HG03571 (cell line): ENCODE results near the gene TMIGD3.
"Not testable (repeated sequence)": the region's sequence is repeated elsewhere in the genome, so short reads cannot be mapped to it uniquely, and the experiment has no call there.

Experiments
- ATAC-seq: cut with Tn5 transposase; IDR thresholded peaks from one replicate; pipeline ENCODE4 v1.9.1; 2021; ENCODE audit not compliant: unreplicated experiment

TMIGD3 gene

DNA sequence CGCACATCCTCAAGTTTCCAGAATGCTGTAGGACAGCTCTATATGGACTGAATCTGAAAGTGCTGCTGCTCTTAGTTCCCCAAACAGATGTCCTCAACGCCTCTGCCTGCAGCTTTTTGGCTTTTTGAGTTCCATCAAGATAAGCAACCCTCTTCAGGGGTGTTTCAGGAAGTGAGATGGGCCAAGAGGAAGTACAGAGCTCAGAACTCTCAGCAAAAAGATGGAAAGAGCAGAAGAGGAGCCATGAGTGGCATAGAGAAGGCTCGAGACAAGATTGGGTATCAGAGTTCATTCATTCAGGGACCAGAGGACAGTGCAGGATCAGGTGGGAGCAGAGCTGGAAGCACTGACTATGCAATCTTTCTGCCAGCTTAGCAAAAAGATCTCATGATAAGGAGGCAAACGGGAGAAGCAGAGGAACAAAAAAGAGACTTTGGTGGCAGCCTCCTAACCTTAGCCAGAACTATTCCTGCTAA lies at the start of gene TMIGD3, which contains the start of gene ADORA3:
TMIGD3 (minus strand) TSS at position 49 of the 476 bp plus-strand sequence. CDS start 279 bp downstream, outside the sequence.
ADORA3 (minus strand) TSS at position 49 of the 476 bp plus-strand sequence. CDS start 279 bp downstream, outside the sequence.
- ATAC-seq = no peak

DNA sequence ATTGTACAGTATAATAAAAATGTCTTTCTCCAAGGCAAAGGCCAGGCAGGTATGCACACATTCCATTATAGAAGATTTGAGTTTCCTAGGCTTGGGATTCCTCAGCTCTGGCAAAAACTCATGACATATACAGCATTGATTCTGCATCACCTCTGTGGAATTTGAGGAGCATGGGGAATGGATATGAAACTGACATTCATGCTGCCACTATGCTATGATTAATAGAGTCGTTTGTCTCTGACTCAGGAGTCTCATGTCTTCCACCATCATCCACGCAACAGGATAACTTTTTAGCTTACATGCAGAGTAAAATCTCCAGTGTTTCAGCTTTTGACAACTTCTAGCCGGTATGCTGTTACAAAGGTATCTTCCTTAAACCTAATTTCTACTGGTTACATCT lies 49.8 kb upstream of the TMIGD3 start:
- ATAC-seq = no peak

GRCh38 chr1:111552587-111552986 lies 49.2 kb upstream of the TMIGD3 start:
- no peak for ATAC-seq

- no peak for ATAC-seq
These were observed 48.4 kb upstream of the TMIGD3 start for GRCh38 chr1:111551623-111552411.

DNA sequence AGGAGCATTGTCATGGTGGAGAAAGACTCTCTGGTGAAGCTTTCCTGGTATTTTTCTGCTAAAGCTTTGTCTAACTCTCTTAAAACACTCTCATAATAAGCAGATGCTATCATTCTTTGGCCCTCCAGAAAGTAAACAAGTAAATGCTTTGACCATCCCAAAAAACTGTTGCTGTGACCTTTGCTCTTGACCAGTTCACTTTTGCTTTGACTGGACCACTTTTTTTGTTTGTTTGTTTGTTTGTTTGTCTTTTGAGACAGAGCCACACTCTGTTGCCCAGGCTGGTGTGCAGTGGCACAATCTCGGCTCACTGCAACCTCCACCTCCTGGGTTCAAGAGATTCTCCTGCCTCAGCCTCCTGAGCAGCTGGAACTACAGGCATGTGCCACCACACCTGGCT lies 44.4 kb upstream of the TMIGD3 start:
- ATAC-seq = not testable (repeated sequence)

- no peak for ATAC-seq
These were observed 38.8 kb upstream of the TMIGD3 start for GRCh38 chr1:111542187-111542586.

- no peak for ATAC-seq
These were observed 38.3 kb upstream of the TMIGD3 start for GRCh38 chr1:111541721-111542120.

- ATAC-seq = no peak
These were observed 37.5 kb upstream of the TMIGD3 start for GRCh38 chr1:111540928-111541327.

DNA sequence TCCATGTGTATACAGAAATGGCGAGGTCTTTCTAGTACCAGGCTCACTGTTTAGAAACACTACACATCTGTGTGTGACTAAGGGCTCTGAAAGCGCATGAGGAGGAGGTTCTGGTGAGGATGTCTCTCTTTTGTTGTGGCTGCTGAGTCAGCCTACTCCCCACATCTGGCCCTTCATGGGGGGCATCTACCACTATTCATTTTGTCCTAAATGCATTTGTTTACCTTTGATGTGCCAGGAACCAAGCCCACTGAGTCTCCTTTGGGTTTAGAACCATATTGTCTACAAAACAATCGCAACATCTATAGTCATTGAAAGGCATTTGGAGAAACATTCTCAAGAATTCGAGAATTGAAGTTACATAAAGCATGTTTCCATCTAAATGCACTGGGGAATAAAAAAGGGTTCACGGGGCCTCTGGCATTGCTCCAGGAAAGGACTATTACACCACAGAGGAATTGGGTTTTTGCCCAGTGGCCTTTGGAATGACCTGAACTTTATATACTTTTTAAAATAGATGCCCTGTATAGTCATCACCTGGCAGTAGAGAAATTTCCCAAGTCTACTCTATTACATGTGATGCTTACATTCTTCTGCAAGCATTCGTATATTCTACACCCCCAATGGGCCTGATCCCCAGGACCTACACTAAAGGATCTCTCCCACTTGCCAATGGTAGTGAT lies 35.1 kb upstream of the TMIGD3 start:
- ATAC-seq = no peak

- ATAC-seq = no peak
These were observed 32.1 kb upstream of the TMIGD3 start for GRCh38 chr1:111535256-111536191.

- no peak for ATAC-seq
These were observed 16.6 kb upstream of the TMIGD3 start for GRCh38 chr1:111520053-111520452.

DNA sequence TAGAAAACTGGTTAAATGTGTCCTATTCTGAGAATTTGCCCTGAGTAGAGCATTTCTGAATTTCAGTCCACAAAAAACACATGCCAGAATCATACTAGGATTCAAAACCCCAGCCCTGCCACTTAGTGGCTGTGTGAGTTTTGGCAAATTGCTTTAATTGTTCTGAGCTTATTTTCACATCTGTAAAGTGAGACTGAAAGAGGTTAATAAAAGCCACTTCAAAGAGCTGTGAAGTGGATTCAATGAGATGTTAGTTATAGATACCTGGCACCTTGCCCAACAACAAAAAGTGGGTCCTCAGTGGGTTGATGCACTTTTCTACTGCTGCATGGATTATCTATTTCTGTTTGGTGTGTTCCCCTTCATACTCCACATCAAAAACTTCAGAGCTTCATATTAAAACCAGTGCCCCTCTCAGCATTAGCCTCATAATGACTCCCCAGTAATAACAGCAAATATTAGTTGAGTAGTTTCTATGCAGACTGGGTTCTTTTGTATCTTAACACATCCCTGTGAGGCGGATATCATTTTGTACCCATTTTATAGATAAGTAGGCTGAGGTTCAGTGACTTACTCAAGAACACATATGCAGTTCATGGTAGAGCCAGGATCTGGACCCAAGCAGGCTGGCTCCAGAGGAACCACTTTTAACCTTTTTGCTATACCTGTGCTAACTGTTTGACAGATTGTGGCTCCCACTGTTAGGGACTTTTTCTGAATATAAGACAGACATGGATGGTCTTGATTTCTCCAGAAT lies 14.2 kb upstream of the TMIGD3 start:
- no peak for ATAC-seq

- ATAC-seq = no peak
These were observed 12.6 kb upstream of the TMIGD3 start for GRCh38 chr1:111516005-111516535.

DNA sequence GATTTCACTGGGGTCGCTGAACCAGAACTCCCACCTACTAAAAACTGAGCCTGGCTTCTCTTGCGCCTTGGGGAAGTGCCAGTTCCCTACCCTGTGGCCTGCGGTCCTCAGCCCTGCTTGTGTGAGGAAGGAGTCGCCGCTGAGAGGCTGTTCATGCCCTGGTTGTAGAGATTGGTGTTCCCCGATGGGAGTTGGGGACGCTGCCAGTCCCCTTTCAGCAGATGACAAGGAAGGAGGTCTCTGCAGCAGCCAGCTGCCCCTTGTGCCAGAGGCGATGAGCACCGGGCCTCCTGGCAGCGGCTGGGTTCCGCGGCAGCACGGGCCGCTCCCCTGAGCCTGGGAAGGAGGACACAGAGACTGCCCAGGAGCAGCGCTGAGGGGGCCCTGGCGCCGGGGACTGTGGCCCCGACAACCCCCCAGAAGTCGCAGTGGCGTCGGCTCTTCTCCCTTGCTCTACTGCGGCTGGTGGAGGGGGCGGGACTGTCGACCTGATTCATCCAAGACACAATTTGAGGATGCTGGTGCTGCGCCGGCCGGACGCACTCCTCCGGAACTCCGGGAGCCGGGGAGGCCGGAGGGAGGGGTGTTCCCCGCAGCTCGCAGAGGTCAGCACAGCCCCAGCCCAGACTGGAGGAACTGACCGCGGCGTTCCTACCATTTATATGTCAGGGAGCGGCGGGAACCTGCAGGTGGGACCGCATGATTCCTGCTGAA lies 12.0 kb upstream of the TMIGD3 start:
- no peak for ATAC-seq

- ATAC-seq = no peak
These were observed 10.1 kb upstream of the TMIGD3 start for GRCh38 chr1:111513410-111514020.

- ATAC-seq = no peak
These were observed 9.5 kb upstream of the TMIGD3 start for GRCh38 chr1:111512931-111513330.

DNA sequence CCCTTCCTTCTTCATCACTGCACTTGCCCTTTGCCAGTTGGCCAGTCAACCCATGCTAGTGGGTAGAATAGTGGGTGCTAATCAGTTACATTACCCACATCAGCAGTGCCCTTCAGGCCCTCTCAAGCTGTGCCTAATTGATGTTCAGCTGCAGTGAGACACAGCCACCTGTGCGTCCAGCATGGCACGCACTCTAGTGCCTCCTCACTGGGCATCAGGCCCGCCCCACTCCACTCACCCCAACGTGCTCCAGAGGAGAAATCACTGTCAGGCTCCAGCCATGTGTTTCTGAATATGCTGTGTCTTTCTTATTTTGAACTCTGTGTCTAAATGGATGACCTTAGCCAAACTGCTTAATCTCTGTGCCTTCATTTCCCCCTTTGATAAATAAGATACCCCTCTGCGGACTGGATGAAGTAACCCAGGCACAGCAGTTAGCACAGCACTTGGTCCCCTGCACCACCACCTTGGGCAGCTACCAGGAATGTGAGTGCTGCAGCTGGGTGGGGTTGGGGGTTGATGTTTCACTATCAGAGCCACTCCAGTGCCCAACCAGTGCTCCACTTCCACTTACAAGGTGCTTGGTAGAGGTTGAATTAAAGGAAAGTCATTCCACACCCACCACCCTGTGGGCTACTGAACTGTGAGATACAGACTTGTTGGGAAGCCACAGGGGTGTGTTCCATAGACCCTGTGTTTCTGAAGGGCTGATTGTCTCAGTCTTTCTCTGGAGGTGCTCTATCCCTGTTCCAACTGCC lies 8.9 kb upstream of the TMIGD3 start:
- no peak for ATAC-seq

DNA sequence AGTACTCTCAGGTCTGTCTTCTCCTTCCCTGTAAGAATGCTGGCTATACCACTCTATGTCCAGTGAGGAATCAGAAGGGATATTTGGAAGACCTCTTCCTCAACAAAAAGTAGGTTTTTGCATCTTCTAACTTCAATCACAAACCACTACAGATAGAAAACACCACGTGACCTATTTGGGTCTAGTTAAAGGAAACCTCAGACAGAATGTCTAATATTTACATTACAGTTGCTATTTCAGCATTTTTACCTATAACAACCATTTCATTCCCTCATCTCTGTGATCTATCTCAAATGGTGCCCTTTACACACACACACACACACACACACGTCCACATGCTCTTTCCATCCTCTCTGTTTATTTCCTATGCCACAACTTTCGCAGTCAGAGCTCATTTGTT lies 7.9 kb upstream of the TMIGD3 start:
- no peak for ATAC-seq
